NT2/D1 (cell line): Measurements from ENCODE around the gene AKIP1.

Experiments
- SUZ12 ChIP-seq: IDR thresholded peaks from 2 replicates; pipeline ENCODE4 v1.6.1; 2011; ENCODE audit not compliant: insufficient read length, insufficient read depth; ENCODE audit errors: extremely low read depth
- YY1 ChIP-seq: IDR thresholded peaks from 2 replicates; pipeline ENCODE4 v1.6.1; 2011; ENCODE audit not compliant: insufficient read length, insufficient read depth
- ZNF274 ChIP-seq: IDR thresholded peaks from 2 replicates; pipeline ENCODE4 v1.6.1; 2011; ENCODE audit warnings: mild to moderate bottlenecking, low read depth, low read length

GRCh38 chr11:8956860-8957259 is 45.9 kb downstream of the AKIP1 start:
- TF ChIP-seq YY1 (no peak), ZNF274 (no peak), SUZ12 (no peak)
